Right lung (tissue), 5 donors: ENCODE data around the gene ARRDC5. TPM values are rescaled to one million over a fixed set of nuclear protein-coding genes. Genes with fewer than 3 reads are reported as not detected.
"Not testable (repeated sequence)": the region's sequence is repeated elsewhere in the genome, so short reads cannot be mapped to it uniquely, and the experiment has no call there.

Source experiments
- DNase-seq, 2 donors: peaks; one replicate each; pipeline ENCODE4 v3.0.0-alpha.2; 2013
- polyA plus RNA-seq, 5 donors: library from polyadenylated mRNA; unstranded; fragments of 120-200 nt; gene quantifications; one replicate each; pipeline versions ENCODE4 v1.2.1 to v1.2.3, GENCODE V29; 2013; ENCODE audit warnings: inconsistent platforms in 1 of 5, low replicate concordance in 1 of 5; ENCODE audit not compliant: insufficient read length in 5 of 5, insufficient read depth in 1 of 5

The ARRDC5 gene
- polyA plus RNA-seq, 5 donors: 0.06 to 0.18 (median 0.12) TPM; not detected in 2

DNA sequence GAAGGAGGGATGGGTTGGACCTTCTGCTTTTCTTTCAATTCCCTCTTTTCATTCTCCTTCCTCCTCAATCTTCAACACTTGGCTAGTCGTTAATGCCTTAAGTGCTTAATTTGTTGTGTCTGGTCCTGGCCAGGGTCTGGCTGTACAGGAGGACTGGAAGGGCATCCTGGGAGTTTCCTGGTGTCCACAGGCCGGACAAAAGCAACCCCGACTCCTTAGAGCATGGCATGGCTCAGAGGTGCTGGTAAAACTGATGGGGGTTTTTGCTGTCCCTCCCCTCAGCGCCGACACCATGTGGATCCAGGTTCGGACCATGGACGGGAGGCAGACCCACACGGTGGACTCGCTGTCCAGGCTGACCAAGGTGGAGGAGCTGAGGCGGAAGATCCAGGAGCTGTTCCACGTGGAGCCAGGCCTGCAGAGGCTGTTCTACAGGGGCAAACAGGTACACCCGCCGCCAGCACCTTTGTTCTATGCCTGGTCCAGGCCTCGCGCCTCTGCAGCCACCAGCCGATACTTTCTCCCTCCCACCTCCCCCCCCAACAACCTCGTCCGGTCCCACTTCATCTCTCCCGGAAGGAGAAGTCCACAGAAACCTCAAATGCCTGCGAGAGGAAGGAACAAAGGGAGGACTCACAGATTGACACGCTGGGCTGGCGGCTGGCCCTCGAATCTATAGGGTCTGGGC, 8.0 kb upstream of the ARRDC5 start:
- peak in 1 of 2 donors; percentile 11 for DNase-seq

DNA sequence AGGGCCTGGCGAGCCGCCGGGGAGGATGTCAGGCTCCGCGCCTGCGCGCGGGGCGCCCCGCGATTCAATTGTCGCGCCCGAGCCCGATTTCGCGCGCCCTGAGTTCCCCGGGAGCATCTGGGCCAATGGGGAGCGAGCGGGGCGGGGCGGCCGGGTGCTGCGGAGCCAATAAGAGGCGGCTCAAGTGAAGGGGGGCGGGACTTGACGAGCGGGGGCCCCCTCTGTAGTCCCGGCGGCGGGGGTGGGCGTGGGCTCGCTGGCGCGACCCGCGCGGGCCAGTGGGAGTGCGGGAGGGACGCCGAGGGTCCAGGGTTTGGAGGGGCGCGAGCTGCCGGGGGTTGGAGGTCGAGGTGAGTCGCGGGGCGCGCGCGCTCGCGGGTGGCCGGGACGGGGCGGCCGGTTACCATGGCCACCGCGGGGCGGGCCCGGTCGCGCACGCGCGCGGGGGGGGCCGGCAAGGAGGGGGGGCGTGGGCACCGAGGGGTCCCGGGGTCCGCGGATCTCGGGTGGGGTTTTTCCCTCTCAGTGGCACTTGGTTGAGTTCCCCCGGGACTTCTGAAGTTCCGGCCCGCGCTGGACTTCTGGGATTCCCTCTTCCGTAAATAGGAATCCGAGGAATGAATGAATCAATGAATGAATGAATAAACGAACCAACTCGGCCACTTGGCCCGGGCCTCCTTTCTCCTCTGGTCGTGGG, 7.3 kb upstream of the ARRDC5 start:
- DNase-seq: peak; percentile 84 to 87

DNA sequence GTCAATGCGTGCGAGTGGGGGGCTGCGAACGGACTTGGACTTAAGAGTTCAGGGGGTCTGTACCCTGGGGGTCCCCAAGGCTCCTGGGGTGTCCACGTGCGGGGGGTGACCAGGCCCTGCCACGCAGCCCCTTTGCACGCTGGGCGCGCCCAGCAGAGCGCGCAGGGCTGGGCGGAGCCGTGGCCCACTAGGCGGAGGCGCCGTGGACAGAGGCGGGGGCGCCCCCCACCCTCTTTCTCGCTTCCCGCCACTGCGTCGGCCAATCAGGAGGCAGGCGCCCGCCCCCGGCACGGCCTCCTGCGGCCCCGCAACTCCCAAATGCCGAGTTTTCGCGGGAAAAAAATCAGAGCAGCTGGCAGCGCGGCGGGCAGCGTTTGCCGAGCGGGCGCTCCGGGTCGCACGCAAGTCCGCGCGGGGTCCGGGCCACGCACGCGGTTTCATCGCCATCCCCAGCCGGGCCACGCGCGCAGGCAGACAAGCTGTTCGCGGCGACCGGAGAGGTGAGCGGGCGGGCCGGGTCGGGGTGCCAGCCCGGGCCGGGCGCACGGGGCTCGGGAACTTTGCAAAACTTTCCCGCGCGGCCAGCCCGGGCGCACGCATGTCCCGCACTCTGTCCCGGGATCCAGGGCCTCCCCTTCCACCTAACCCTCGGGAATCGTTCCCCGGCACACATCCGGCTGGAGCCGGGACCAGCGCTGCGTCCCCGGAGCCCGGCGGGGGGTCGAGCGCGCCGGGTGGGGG, 6.6 kb upstream of the ARRDC5 start, which contains the start of gene UHRF1:
UHRF1 (plus strand) TSS at position 346 of the 741 bp plus-strand sequence. CDS start 1,385 bp downstream, outside the sequence.
- DNase-seq: peak in 1 of 2 donors; percentile 23

DNA sequence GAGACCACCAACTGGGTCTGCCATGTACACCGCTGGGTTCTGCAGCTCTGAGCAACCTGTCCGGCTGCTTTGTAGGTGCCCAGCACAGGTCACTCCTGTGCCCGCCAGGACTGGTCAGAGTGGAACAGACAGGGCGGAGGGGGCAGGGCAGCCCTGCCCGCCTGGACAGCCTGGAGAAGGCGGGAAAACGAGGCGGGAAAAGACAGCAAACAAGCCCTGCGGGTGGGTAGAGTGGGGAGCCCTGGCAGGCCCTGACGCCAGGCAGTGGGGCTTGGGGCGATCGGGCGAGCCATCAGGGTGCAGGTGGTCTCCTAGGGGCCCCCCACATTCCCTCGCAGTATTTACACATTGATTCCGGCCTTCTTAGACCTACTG, 6.1 kb upstream of the ARRDC5 start:
- no peak for DNase-seq

DNA sequence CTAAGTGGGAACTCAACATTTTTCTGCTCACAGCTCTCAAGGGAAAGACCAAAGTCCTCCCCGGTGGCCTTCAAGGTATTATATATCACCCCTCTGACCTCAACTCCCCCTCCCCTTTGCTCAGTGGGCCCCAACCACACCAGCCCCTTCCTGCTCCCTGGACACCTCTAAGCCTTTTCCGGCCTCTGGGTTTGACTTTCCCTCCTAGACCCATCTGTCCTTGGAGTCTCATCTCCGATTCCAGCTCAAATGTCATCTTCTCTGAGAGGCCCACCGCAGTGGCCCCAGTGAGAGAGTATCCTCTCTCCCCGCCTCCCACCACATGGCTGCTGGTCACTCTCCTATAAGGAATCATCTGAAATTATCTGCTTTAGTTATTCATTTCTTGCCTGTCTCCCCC, 5.7 kb upstream of the ARRDC5 start:
- no peak for DNase-seq

DNA sequence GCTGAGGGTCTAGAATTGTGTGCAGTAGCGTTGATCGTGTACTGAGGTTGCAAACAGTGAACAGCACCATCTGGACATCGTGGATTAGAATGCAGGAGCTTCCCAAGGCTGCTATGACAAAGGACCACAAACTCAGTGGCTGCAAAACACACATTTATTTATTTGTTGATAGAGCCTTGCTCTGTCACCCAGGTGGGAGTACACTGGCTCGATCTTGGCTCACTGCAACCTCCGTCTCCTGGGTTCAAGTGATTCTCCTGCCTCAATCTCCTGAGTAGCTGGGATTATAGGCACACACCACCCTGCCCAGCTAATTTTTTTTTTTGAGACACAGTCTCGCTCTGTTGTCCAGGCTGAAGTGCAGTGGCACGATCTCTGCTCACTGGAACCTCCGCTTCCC, 4.3 kb upstream of the ARRDC5 start:
- DNase-seq: no peak

DNA sequence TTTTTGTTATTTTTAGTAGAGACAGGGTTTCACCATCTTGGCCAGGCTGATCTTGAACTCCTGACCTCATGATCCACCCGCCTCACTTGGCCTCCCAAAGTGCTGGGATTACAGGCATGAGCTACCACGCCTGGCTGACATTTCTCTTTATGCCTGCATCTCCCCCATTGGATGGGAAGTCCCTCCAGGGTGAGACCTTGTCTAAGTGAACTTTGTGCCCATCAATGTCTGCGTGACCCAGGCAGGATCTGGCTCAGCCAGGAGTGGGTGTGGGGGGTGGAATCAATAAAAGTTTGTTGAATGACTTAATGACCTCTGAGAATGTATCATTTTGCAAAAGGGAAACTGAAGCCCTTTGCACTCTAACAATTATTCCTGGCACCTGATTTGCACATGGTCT, 1.8 kb upstream of the ARRDC5 start:
- no peak for DNase-seq

DNA sequence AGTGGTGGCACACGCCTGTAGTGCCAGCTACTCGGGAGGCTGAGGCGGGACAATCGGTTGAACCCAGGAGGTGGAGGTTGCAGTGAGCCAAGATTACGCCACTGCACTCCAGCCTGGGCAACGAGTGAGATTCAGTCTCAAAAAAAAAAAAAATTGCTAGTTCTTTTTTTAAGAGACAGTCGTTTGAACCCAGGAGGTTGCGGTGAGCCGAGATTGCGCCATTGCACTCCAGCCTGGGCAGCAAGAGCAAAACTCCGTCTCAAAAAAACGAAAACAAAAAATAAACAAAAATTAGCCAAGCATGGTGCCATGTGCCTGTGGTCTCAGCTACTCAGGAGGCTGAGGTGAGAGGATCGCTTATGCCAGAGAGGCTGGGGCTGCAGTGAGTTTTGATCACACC, 1.8 kb downstream of the ARRDC5 start:
- not testable (repeated sequence) for DNase-seq

DNA sequence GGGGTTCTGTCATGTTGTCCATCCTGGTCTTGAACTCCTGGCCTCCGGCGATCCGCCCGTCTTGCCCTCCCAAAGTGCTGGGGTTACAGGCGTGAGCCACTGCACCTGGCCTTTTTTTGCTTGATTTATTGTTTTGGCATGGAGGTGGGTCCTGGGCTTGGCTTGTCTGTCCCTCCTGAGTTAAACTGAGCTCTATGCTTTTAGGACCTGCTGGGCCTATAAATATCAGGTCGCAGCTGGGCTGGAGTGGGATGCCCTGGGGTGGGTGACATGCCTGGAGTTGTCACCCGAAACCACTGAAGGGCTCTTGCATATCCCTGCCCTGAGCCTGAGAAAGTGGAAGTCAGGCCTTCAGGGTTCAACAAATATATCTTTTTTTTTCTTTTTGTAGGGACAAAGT, 5.5 kb downstream of the ARRDC5 start:
- no peak for DNase-seq

DNA sequence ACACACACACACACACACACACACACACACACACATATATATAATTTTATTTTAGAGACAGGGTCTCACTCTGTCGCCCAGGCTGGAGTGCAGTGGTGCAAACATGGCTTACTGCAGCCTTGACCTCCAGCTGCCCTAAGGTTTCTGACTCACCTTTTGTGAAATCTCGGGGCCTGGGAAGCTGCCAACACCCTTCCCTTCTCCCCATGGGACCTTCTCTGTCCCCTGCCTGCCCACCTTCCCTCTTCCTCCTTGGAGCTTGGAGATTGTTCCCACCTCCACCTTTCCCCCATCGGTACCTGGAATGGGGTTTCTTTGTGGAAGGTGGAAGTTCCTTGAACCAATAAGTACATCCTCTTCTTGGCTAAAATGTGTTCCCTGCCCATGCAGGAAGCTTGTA, 6.3 kb downstream of the ARRDC5 start:
- DNase-seq: no peak

DNA sequence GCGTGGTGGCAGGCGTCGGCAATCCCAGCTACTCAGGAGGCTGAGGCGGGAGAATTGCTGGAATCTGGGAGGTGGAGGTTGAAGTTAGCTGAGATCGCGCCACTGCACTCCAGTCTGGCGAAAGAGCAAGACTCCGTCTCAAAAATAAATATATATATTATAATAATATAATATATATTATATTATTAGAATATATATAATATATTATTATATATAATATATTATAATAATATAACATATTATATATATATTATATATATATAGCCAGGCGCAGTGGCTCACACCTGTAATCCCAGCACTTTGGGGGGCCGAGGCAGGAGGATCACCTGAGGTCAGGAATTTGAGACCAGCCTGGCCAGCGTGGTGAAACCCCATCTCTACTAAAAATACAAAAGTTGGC, 9.7 kb downstream of the ARRDC5 start:
- not testable (repeated sequence) for DNase-seq

DNA sequence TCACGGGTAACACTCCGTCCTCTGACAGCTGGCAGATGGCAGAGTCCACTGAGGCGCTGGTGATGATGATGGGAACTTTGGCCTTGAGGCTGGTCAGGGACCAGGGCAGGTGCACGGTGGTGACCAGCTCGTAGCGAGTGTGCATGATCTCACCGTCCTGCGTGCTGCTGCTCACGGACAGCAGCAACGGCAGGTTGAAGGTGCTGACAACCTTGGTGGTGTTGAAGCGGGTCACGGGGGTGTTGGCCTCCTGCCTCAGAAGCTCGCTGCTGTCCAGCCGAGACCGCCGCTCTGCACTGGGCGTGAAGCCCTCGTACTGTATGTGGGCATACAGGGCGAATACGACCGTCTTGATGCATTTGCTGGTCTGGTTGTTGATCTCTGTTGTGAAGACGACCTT, 11.6 kb downstream of the ARRDC5 start:
- DNase-seq: no peak

DNA sequence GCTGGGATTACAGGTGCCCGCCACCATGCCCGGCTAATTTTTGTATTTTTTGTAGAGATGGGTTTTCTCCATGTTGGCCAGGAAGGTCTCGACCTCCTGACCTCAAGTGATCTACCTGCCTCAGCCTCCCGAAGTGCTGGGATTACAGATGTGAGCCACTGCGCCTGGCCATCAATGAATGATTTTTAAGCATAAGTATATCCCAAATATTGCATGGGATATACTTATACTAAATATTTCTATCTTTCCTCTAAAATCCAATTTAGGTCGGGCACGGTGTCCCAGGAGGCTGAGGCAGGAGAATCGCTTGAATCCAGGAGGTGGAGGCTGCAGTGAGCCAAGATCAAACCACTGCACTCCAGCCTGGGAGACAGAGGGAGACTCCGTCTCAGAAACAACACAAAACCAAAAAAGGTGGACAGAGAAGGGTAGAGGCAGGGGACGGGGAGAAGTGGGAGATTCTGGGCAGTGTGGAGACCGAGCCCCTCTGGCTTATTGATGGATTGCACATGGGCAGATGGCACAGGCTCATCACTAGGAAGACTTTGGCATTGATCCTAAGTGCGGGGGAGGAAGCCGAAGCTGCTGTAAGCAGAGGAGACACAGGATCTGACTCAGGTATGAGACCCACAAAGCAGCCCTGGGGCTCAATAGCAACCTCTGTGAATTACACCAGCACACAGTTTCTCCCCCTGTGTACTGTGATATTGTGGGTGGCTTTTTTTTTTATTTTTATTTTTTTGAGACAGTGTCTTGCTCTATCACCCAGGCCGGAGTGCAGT, 13.5 kb downstream of the ARRDC5 start:
- no peak for DNase-seq

DNA sequence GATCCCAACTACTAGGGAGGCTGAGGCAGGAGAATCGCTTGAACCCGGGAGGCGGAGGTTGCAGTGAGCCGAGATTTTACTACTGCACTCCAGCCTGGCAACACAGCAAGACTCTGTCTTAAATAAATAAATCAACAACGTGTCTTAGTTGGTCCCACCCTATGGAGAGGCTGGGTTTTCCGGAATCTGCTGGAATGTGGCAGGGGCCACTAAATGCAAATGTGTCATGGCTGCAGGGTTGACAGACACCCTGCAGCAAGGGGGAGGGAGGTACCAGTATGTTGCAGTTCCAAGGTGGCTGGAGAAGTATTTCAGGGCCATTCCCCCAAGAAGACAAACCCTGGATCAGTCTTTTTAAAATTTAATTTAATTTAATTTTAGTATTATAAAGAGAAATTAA, 14.9 kb downstream of the ARRDC5 start:
- DNase-seq: not testable (repeated sequence)

DNA sequence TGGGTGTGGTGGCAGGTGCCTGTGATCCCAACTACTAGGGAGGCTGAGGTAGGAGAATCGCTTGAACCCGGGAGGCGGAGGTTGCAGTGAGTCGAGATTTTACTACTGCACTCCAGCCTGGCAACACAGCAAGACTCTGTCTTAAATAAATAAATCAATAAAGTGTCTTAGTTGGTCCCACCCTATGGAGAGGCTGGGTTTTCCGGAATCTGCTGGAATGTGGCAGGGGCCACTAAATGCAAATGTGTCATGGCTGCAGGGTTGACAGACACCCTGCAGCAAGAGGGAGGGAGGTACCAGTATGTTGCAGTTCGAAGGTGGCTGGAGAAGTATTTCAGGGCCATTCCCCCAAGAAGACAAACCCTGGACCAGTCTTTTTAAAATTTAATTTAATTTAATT, 17.7 kb downstream of the ARRDC5 start:
- not testable (repeated sequence) for DNase-seq

DNA sequence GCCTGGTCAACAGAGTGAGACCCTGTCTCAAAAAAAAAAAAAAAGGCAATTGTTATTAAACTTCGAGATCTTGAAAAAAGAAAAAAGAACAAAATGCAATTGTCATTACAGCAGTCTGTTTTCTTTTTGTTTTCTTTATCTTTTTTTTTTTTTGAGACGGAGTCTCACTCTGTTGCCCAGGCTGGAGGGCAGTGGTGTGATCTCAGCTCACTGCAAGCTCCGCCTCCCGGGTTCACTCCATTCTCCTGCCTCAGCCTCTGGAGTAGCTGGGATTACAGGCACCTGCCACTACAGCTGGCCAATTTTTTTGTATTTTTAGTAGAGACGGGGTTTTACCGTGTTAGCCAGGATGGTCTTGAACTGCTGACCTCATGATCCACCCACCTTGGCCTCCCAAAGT, 19.8 kb downstream of the ARRDC5 start:
- not testable (repeated sequence) for DNase-seq

DNA sequence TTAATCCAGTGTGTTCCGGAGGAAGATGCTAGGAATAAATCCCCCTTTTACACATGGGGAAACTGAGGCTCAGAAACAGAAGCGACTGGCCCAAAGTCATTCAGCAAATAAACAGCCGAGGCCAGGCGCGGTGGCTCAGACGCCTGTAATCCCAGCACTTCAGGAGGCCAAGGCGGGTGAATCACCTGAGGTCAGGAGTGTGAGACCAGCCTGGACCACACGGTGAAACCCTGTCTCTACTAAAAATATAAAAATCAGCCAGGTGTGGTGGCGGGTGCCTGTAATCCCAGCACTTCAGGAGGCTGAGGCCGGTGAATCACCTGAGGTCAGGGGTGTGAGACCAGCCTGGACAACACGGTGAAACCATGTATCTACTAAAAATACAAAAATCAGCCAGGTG, 23.7 kb downstream of the ARRDC5 start:
- DNase-seq: no peak

DNA sequence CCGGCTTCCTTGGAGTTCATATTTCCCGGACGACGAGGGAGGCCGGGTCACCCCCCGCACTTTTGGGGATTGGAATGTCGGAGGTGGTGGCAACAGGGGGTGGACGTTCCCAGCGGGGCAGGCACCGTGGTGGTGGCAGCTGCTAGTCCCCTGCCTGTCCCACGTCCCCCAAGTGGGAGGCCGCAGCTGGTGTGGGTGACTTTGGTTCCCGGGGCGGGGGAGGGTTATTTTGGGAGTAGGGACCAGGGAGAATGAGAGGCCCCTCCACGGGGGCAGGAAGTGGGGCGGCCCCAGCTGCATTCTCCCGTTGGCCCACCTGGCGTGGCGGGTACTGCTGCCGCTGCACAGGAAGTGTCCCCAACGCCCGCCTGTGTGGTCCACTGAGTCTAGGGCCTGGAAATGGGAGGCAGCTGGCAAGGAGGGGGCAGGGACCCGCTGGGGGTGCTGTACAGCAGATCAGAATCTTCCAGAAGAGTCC, 24.2 kb downstream of the ARRDC5 start:
- no peak for DNase-seq

DNA sequence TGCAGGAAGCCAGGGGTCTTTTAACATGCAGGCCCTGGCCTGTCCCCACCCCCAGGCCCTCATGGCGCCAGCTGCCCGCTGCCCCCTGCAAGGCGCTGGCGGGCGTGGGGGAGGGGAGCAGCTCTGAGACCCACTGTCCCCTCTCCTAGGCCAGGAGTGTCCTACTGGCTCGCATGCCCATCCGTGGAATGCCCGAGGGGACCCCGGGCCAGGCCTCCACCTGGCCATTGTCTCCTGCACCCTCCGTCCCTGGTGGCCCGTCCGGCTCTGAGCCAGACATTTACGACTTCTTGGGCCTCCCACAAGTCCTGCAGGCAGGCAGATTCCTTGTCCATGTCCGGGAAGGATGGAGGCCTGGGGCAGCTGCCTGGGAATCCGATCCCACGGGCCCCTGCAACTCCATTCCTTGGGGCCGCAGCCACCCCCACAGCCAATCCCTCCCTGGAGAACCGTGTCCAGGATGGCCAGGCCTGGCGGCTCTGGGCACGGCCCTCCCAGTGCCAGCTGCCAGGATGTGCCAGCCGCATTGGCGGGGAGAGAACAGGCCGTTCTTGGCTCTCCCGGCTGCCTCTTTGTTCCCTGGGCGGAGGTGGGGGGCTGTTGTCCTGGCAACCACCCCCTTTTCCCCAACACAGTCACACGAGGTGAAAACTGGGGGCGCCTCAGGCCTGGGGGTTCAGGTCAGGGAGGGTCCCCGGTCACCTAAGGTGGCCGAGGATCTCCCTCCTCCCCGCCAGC, 24.8 kb downstream of the ARRDC5 start:
- DNase-seq: no peak

DNA sequence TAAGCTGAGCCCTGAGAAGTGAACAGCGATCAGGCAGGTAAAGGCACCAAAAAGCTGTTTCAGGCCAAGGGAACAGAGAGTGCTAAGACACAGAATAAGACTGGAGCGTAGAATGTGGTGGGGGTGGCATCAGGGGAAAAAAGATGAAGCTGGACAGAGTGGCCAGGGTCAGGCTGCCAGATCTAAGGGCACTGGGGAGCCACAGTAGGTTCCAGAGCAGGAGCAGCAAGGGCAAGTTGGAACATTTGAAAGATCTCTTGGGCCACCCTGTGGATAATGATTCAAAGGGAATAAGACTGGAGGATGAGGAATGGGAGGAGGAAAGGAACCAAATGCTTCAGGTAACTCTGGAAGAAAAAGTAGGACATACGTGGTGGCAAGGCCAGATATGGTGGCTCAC, 28.8 kb downstream of the ARRDC5 start:
- no peak for DNase-seq

DNA sequence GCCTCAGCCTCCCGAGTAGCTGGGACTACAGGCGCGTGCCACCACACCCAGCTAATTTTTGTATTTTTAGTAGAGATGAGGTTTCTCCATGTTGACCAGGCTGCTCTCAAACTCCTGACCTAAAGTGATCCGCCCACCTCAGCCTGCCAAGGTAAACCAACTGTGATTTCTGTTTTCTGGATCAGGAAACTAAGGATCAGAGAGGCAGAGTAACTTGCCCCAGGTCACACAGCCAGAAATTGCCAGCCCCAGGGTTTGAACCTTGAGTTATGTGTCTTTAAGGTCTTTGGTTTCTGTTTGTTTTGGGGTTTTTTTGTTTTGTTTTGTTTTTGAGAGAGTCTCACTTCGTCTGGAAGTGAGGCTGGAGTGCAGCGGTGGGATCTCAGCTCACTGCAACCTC, 31.0 kb downstream of the ARRDC5 start:
- DNase-seq: no peak
